HCT116 (cell line): ENCODE measurements around the gene MME.
"Not testable (repeated sequence)": the region's sequence is repeated elsewhere in the genome, so short reads cannot be mapped to it uniquely, and the experiment has no call there.

ENCODE experiments used
- ATF3 ChIP-seq: IDR thresholded peaks from 2 replicates; pipeline ENCODE4 v1.6.1; 2012
- CTCF ChIP-seq, 3 experiments: fragments of 200-600 bp in 1 of 3; sonication (generic) in 1 of 3; IDR thresholded peaks in 2 of 3; conservative IDR thresholded peaks in 1 of 3; 2 replicates each; pipeline ENCODE4 v1.5.1; 2012 to 2017; ENCODE audit warnings: low read depth in 2 of 3, low read length in 2 of 3, antibody characterized with exemption in 1 of 3, borderline replicate concordance in 1 of 3, control low read depth in 1 of 3, mild to moderate bottlenecking in 1 of 3, mixed read lengths in 1 of 3, mixed run types in 1 of 3, moderate library complexity in 1 of 3; ENCODE audit not compliant: insufficient read depth in 1 of 3
- EZH2 ChIP-seq: fragments of 200-600 bp; sonication (generic); IDR thresholded peaks from 2 replicates; pipeline ENCODE4 v1.6.1; 2017; ENCODE audit warnings: antibody characterized with exemption, mixed run types
- EZH2phosphoT487 ChIP-seq: fragments of 200-600 bp; IDR thresholded peaks from 2 replicates; pipeline ENCODE4 v1.6.1; 2018; ENCODE audit warnings: antibody characterized with exemption, borderline replicate concordance
- POLR2A ChIP-seq: IDR thresholded peaks from 2 replicates; pipeline ENCODE4 v1.7.0; 2011; ENCODE audit warnings: borderline replicate concordance; ENCODE audit not compliant: insufficient read depth, insufficient read length; ENCODE audit errors: extremely low read depth
- REST ChIP-seq: IDR thresholded peaks from 2 replicates; pipeline ENCODE4 v1.6.1; 2012; ENCODE audit warnings: low read depth
- SIN3A ChIP-seq: IDR thresholded peaks from 2 replicates; pipeline ENCODE4 v1.6.1; 2012; ENCODE audit warnings: low read depth
- YY1 ChIP-seq: IDR thresholded peaks from 2 replicates; pipeline ENCODE4 v1.6.1; 2011; ENCODE audit warnings: low read length, low read depth, moderate library complexity, mild to moderate bottlenecking; ENCODE audit not compliant: insufficient replicate concordance; ENCODE audit errors: extremely low read depth
- ZNF274 ChIP-seq: fragments of 200-500 bp; sonication (Bioruptor generic); IDR thresholded peaks from 2 replicates; pipeline ENCODE4 v1.6.1; 2014; ENCODE audit warnings: mild to moderate bottlenecking, low read depth, low read length, inconsistent platforms

- TF ChIP-seq REST; YY1; CTCF (IDR thresholded peaks at IDR 0.05 in 2 of 3, conservative IDR thresholded peaks at IDR 0.05 in 1 of 3; ENCODE audit: borderline replicate concordance in 1 of 3, insufficient read depth in 1 of 3, low read depth in 2 of 3, low read length in 2 of 3); ZNF274; SIN3A; EZH2phosphoT487; EZH2; POLR2A; ATF3: not testable (repeated sequence)
Observed at GRCh38 chr3:155216007-155216406, 135.9 kb downstream of the MME start.
